ENCODE data around the gene TSHZ3. TPM values are rescaled to one million over a fixed set of nuclear protein-coding genes. Genes with fewer than 3 reads are reported as not detected.

Gene TSHZ3
- total RNA-seq, 2 experiments from 2014 or later, result 1.7 to 1.8 TPM

DNA sequence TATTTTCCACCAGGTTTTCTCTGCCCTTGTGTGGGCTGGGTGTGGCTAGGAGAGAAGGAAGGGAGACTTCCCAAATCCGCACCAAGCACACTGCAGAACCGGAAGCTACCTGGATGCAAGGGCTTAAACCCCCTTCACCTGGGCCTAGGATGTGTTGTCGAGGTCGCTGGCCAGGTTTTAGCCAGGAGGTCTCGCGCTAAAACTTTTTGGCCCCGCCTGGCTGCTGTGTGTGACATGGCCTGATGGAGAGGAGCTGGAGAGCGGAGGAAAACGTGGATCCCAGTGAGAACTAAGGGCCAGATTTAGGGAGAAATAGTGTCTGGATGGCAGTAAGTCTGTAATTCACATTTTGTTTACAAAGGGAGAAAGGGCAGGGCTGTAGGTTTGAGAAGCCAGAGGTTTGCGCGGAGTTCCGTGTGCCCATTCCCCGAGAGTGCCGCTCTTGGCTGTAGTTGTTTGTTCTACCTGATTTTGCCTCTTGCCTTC, 3.1 kb upstream of the TSHZ3 start:
- Mint-ChIP-seq H3K36me3 (ENCODE audit: low read depth) (no peaks in the 10 kb centered on the region), H3K27me3 (peaks cover 73% of the 10 kb centered on the region), H3K4me3 (peak overlapping the region; percentile 36), H3K4me1 (peaks cover 28% of the 10 kb centered on the region), H3K27ac (no peak overlapping the region), H3K9me3 (no peaks in the 10 kb centered on the region)
- no peak for DNase-seq
- ChIA-PET POLR2A (no interaction called here), CTCF (no interaction called here)

GRCh38 chr19:31351855-31352195, 2.6 kb upstream of the TSHZ3 start:
- peaks cover 28% of the 10 kb centered on the region for H3K4me1 Mint-ChIP-seq
- DNase-seq, result no peak
- peak overlapping the region; percentile 56 for H3K4me3 Mint-ChIP-seq
- CTCF ChIA-PET, result no interaction called here
- H3K27ac Mint-ChIP-seq, result peak overlapping the region; percentile 62
- H3K27me3 Mint-ChIP-seq, result peaks cover 73% of the 10 kb centered on the region
- no peaks in the 10 kb centered on the region for H3K36me3 Mint-ChIP-seq (ENCODE audit: low read depth)
- H3K9me3 Mint-ChIP-seq, result no peaks in the 10 kb centered on the region
- POLR2A ChIA-PET, result no interaction called here

GRCh38 chr19:31351056-31351854, 2.0 kb upstream of the TSHZ3 start:
- Mint-ChIP-seq H3K36me3 (ENCODE audit: low read depth) (no peaks in the 10 kb centered on the region), H3K27me3 (peaks cover 73% of the 10 kb centered on the region), H3K9me3 (no peaks in the 10 kb centered on the region), H3K27ac (no peak overlapping the region), H3K4me1 (peaks cover 25% of the 10 kb centered on the region), H3K4me3 (peak overlapping the region; percentile 76)
- DNase-seq, result no peak
- CTCF ChIA-PET, result interaction anchor here (0.5 to 0.9 kb wide), 2 partner anchors 10 to 25 kb away, joined by 3 read pairs; no protein-coding TSS in a partner anchor
- POLR2A ChIA-PET, result no interaction called here

- H3K27me3 Mint-ChIP-seq, result peaks cover 74% of the 10 kb centered on the region
- peak; percentile 11 for DNase-seq
- H3K4me1 Mint-ChIP-seq, result peaks cover 25% of the 10 kb centered on the region
Measured at GRCh38 chr19:31350693-31351055, 1.4 kb upstream of the TSHZ3 start.

GRCh38 chr19:31350033-31350692, 927 bp upstream of the TSHZ3 start:
- H3K4me3 Mint-ChIP-seq, result peak overlapping the region; percentile 52
- H3K36me3 Mint-ChIP-seq (ENCODE audit: low read depth), result no peaks in the 10 kb centered on the region

More at GRCh38 chr19:31350693-31351055, 1.4 kb upstream of the TSHZ3 start:
- POLR2A ChIA-PET, result no interaction called here
- no peaks in the 10 kb centered on the region for H3K36me3 Mint-ChIP-seq (ENCODE audit: low read depth)
- H3K27ac Mint-ChIP-seq, result no peak overlapping the region
- peak overlapping the region; percentile 76 for H3K4me3 Mint-ChIP-seq
- CTCF ChIA-PET, result interaction anchor here (0.5 to 0.9 kb wide), 2 partner anchors 10 to 26 kb away, joined by 3 read pairs; no protein-coding TSS in a partner anchor
- H3K9me3 Mint-ChIP-seq, result no peaks in the 10 kb centered on the region

GRCh38 chr19:31348481-31349159, 616 bp downstream of the TSHZ3 start:
- ChIA-PET POLR2A (no interaction called here), CTCF (no interaction called here)
- peak overlapping the region; percentile 46 for H3K27ac Mint-ChIP-seq
- peak overlapping the region; percentile 79 for H3K4me3 Mint-ChIP-seq
- H3K4me1 Mint-ChIP-seq, result peaks cover 21% of the 10 kb centered on the region
- H3K9me3 Mint-ChIP-seq, result no peaks in the 10 kb centered on the region
- peaks cover 70% of the 10 kb centered on the region for H3K27me3 Mint-ChIP-seq
- H3K36me3 Mint-ChIP-seq (ENCODE audit: low read depth), result no peaks in the 10 kb centered on the region
- DNase-seq, result no peak

More at GRCh38 chr19:31350033-31350692, 927 bp upstream of the TSHZ3 start:
- Mint-ChIP-seq H3K27ac (no peak overlapping the region), H3K27me3 (peaks cover 73% of the 10 kb centered on the region), H3K9me3 (no peaks in the 10 kb centered on the region), H3K4me1 (peaks cover 23% of the 10 kb centered on the region)
- ChIA-PET POLR2A (interaction anchor here (0.6 kb wide), 1 partner anchor 61 kb away, joined by 3 read pairs; no protein-coding TSS in a partner anchor), CTCF (interaction anchor here (0.6 to 0.9 kb wide), 2 partner anchors 9 to 228 kb away, joined by 3 read pairs; no protein-coding TSS in a partner anchor)
- no peak for DNase-seq

- Mint-ChIP-seq H3K4me3 (peak overlapping the region; percentile 79), H3K27ac (no peak overlapping the region), H3K4me1 (peaks cover 20% of the 10 kb centered on the region), H3K27me3 (peaks cover 67% of the 10 kb centered on the region), H3K9me3 (no peaks in the 10 kb centered on the region), H3K36me3 (ENCODE audit: low read depth) (no peaks in the 10 kb centered on the region)
- DNase-seq, result no peak
- ChIA-PET CTCF (no interaction called here), POLR2A (no interaction called here)
Measured at GRCh38 chr19:31347828-31348392, 1.3 kb downstream of the TSHZ3 start.

GRCh38 chr19:31347354-31347753, 1.9 kb downstream of the TSHZ3 start:
- Mint-ChIP-seq H3K36me3 (ENCODE audit: low read depth) (no peaks in the 10 kb centered on the region), H3K4me3 (no peak overlapping the region)

DNA sequence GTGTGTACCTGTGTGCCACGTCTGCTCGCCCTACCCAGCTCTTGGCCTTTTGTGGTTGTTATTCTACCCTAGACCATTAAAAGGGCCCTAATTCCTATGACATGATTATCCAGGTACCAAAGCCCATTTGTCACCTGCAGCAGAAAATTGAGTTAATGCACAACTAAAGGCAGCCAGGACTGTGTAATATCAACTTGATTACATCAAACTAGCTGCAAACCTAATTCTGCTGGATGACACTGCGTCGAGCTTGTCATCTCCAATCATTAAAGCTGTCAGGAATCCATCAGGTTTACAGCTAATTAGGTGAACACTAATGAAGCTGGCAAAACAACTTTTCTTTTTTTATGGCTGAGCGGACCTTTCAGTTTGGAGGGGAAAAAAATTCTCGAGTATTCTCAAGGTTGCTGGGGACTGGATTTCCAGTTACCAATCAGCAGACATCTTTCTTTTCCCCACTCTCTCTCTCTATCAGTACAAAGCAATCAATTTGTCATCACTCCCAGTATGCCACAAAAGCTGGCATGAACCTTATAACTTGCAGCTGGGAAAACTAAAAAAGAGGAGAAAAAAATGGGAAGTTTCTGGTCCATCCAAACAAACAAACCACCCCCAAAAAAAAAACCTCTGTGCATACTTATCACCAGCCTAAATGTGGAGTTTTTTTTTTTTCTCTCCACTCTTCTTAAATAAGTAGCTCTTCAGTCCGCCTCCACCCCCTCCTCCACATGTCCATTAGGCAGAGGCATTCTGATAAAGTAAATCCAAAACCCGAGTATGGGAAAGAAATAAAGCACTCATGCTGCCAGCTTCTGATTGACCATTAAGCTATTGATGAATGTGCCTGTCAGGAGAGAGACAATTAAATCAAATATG, 2.8 kb downstream of the TSHZ3 start:
- POLR2A ChIA-PET, result no interaction called here
- peaks cover 16% of the 10 kb centered on the region for H3K4me1 Mint-ChIP-seq
- H3K4me3 Mint-ChIP-seq, result no peak overlapping the region

More at GRCh38 chr19:31347354-31347753, 1.9 kb downstream of the TSHZ3 start:
- ChIA-PET POLR2A (no interaction called here), CTCF (interaction anchor here (0.6 to 0.8 kb wide), 3 partner anchors 9 to 76 kb away, joined by 3 to 5 read pairs (median 5); no protein-coding TSS in a partner anchor)
- H3K27me3 Mint-ChIP-seq, result peaks cover 64% of the 10 kb centered on the region
- no peak overlapping the region for H3K27ac Mint-ChIP-seq
- no peak for DNase-seq
- H3K4me1 Mint-ChIP-seq, result peaks cover 17% of the 10 kb centered on the region
- no peaks in the 10 kb centered on the region for H3K9me3 Mint-ChIP-seq

DNA sequence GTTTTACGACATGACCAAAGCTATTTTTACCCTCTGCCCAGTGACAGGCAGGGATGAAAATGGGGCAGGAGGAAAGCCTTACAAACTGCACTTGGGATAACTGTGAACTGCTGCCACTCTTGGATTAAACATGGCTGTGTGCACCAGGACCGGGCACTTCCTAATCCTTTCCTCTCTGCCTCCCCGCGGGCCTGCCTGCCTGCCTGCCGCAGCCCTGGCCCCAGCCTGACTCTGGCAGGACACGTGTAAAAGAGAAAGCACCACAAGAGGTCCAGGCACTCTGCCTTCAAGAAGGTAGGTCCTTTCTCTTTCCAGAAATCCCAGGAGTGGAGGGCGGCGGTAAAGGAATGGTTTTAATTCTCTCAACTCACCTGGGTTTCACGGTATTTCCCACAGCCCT, 4.8 kb downstream of the TSHZ3 start:
- Mint-ChIP-seq H3K9me3 (no peaks in the 10 kb centered on the region), H3K4me1 (peaks cover 32% of the 10 kb centered on the region), H3K27me3 (peaks cover 63% of the 10 kb centered on the region), H3K27ac (no peak overlapping the region), H3K36me3 (ENCODE audit: low read depth) (no peaks in the 10 kb centered on the region), H3K4me3 (no peak overlapping the region)
- ChIA-PET POLR2A (no interaction called here), CTCF (no interaction called here)
- DNase-seq, result no peak

More for the DNA sequence above, 2.8 kb downstream of the TSHZ3 start:
- H3K36me3 Mint-ChIP-seq (ENCODE audit: low read depth), result no peaks in the 10 kb centered on the region
- DNase-seq, result no peak
- no peaks in the 10 kb centered on the region for H3K9me3 Mint-ChIP-seq
- H3K27me3 Mint-ChIP-seq, result peaks cover 62% of the 10 kb centered on the region
- CTCF ChIA-PET, result interaction anchor here (0.6 to 0.8 kb wide), 3 partner anchors 10 to 330 kb away, joined by 3 to 5 read pairs (median 3); no protein-coding TSS in a partner anchor
- no peak overlapping the region for H3K27ac Mint-ChIP-seq

DNA sequence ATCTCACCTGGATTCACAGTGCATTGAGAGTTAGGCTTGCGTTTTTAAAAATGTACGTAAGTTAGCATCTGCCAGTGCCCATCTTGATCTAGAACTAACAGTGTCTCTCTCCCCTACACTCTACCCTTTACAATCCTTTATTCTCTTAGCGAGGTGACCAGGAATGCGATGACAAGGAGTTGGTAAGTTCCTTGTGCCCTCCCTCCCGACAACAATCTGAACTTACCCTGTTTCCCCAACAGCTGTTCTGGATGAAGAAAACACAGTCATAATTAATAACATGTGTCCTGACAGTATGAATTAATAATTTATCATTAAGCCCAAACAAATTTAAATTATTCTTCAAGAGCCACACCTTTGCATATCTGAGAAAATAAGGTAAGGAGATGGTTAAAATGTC, 6.3 kb downstream of the TSHZ3 start:
- CTCF ChIA-PET, result no interaction called here
- Mint-ChIP-seq H3K27ac (no peak overlapping the region), H3K27me3 (peaks cover 65% of the 10 kb centered on the region), H3K4me3 (no peak overlapping the region), H3K9me3 (no peaks in the 10 kb centered on the region), H3K4me1 (peaks cover 31% of the 10 kb centered on the region), H3K36me3 (ENCODE audit: low read depth) (no peaks in the 10 kb centered on the region)
- DNase-seq, result no peak
- POLR2A ChIA-PET, result no interaction called here
